GM19035 (cell line): Measurements from ENCODE around the gene DGLUCY.
"Not testable (repeated sequence)": the region's sequence is repeated elsewhere in the genome, so short reads cannot be mapped to it uniquely, and the experiment has no call there.

Experiments
- ATAC-seq: cut with Tn5 transposase; IDR thresholded peaks from one replicate; pipeline ENCODE4 v1.9.1; 2021; ENCODE audit not compliant: unreplicated experiment

The DGLUCY gene

DNA sequence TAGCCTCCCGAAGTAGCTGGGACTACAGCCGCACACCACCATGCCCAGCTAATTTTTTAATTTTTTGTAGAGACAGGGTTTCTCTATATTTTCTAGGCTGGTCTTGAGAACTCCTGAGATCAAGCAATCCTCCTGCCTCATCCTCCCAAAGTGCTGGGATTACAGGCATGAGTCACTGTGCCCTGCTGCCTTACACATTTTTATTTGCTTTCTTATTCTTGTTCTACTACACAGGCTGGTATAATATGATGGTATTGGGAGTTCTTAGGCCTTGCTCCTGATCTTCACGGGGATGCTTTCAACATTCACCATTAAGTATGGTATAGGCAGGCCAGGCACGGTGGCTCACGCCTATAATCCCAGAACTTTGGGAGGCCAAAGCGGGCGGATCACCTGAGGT, 21.2 kb downstream of the DGLUCY start:
- ATAC-seq = no peak

DNA sequence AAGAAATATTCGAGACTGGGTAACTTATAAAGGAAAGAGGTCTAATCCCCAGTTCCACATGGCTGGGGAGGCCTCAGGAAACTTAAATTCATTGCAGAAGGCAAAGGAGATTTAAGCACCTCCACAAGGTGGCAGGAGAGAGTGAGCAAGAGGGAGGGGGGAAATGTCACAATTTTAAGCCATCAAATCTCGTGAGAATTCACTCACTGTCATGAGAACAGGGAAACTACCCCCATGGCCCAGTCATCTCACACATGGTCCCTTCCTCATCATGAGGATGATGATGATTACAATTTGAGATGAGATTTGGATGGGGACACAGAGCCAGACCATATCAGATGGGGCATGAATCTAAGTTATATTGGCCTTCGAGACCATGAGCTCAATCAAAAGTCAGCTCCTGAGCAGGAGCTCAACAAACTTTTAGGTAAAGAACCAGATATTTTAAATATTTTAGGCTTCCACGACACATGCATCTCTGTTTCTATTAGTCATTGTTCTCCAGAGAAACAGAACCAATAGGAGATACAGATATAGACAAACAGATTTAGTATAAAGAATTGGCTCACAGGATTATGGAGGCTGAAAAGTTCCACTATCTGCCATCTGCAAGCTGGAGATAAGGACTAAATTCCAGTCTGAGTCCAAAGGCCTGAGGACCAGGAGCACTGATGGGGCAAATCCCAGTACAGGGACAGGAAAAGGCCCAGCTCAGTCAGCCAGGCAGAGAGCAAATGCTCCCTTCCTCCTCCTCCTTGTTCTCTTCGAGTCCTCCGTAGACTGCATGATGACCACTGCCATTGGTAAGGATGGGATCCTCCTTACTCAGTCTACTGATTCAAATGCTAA, 24.9 kb downstream of the DGLUCY start:
- ATAC-seq = no peak

DNA sequence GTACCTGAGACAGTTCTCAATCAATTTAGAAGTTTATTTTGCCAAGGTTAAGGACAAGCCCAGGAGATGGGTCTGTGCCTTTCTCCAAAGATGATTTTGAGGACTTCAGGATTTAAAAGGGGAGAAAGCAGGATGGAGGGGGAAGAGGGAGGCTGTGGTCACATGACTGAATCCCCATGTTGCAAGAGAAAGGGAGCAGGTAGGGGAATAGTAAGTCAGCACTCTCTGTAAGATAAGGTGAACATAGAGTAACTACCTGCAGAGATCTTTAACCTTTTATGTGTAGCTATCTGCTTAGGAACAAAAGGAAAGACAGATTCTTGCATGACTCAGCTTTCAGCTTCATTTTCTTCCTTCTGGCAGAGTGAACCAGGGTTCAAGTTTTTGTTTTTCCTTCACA, 25.9 kb downstream of the DGLUCY start:
- ATAC-seq = no peak

DNA sequence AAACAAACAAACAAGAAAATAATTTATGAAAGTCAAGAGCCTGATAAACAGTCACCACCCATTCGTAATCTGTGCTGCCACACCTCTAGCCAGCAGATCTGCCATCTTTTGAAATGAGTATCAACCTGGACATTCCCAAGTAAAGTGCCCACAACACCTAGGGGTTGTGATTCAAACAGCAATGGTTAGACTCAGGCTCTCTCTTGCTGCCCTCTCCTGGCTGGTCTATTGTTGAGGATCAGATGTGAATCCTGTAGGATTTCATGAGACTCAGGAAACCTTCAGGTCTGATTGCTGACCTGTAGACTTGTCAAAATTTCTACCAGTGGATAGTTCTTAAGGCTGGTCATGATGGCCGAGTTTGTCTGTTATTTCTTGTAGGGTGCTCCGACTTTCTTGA, 26.8 kb downstream of the DGLUCY start:
- no peak for ATAC-seq

DNA sequence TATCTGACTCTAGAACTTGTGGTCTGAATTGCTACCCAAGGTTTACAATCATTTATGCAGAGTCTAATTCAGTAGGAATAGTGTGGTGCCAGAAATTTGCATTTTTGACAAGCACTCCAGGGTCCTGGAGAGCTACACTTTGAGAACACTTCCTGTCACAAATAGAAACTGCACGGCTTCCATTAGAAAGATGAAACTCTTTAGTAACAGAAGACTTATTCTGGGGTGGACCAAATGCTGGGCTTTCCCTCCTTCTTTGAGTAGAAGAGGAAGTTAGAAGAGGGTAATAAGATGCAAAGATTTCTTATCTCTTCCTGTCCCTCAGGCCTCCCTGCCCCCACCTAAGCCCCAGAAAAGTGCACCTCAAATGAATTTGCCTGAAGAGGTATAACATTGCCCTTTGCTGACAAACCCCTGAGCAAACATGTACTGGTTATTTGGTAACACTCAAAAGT, 28.4 kb downstream of the DGLUCY start:
- ATAC-seq = peak; percentile 77

DNA sequence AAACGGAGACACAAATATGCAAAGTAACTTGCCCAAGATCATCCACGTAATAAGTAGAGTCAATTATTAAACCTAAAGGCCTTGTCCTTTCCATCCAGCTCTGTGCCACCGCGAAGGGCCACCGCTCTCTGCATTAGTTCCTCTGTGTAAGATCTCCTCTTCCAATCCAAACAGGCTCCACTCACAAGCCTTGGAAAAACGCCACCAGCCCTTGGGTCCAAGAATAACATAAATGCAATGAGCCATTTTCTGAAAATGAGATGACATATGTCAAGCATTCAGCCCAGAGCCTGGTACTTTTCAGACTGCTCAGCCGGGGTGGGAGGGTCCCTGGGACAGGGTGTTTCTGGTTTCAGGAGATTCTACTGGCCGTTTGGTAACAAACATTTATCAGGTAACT, 30.0 kb downstream of the DGLUCY start:
- ATAC-seq = no peak

DNA sequence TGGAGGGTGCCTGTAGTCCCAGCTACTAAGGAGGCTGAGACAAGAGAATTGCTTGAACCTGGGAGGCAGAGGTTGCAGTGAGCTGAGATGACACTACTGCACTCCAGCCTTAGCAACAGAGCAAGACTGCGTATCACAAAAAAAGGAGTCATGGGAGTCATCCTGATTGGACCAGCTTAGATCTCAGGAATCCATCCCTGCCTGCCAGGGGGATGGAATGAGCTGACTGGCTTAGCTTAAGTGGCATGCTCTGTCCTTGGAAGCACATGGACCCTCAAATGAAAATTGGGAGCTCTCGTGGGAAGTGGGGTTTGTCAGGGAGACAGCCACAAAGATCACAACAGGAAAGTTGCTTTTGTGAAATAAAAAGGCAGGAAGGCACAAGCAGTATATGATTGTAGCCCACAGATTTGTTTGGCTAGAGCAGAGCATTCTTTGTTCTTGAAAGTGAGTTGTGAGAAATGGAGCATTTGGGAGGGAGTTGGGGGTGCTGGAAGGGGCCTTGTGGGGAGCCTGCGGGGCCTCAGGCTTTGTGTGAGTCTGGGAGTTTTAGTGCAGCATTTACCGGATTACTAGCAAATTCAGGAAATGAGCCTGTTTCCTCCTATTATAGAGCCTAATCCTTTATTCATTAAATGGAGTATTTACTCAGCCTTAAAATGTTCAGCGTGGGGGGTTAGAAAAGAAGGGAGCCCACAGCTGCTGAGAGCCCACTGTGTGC, 30.7 kb downstream of the DGLUCY start:
- ATAC-seq = no peak

DNA sequence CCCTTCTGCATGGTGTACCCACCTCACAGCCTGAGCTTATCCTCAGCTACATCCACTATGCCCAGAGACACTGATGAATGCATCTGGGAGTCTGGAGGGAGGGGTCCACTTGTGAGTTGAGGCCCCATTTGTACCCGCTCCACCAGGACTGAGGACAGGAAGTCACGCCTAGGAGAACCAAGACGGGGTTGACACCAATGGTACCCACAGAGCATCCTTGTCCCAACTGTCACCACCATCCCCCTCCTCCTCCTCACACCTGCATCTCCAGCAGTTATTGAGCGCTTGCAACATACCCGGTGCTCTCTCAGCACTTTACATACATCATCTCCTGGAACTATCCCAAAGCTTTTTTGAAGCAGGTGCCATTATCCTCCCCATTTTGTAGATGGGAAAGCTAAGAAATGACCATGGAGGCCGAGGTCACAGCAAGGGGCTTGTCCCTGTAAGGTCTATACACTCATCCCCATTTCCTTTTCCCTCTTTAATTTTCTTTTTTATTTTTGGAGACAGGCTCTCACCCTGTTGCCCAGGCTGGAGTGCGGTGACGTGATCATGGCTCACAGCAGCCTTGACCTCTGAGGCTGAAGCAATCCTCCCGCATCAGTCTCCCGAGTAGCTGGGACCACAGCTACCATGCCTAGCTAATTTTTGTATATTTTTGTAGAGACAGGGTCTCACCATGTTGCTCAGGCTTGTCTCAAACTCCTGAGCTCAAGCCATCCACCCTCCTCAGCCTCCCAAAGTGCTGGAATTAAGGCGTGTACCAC, 31.7 kb downstream of the DGLUCY start:
- no peak for ATAC-seq

DNA sequence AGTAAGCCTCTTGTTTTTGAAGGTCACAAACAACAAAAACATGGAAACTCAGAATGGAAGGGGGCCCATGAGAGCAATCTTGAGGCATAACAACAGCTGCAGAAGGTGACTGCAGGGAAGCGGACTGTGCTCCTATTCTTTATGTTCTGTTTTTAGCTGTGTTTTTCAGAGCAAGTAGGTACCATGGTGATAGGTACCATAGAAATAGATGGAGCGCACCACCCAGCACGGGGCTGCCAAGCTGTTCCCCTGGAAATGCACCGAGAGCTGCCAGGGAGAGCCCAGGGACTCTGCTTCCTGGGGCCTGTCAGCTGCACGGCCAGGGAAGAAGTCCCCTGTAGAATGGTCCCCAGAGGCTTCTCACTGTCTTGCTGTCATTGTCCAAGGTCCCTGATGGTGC, 32.8 kb downstream of the DGLUCY start:
- no peak for ATAC-seq

DNA sequence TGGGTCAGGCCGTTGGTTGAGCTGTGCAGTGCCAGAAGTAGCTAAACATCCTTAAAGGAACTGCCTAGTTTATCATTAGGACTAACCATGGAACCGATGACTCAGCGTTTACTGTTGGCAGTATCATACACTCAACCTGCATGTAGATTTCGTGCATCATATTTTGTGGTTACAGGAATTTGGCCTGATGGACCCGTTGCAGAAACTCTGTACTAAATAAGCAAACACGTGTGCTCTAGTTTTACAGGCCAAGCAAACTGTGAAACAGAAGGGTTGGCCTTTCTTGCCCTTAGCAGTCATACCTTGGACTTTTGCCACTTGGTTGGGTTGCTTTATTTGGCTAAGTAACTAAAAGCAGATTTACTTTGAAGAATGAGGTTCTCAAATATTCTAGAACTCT, 35.6 kb downstream of the DGLUCY start:
- ATAC-seq = no peak

DNA sequence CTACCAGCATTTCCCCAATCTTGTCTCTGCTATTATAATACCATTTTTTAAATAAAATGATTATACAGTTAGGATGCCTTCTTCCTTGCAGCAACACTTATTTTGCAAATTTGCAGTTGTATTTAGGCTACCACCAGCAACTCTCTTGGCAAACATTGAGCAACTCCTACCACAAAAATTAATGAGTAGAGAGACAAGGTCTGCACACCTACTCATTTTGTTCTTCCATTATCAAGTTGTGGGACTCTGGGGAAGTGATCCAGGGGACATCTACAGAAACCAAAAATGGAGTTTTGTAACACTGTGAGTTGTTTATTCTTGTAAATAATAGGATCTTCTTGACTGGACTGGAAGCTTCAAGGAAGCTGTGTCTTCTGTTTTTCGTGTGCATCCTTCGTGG, 38.6 kb downstream of the DGLUCY start:
- ATAC-seq = no peak

DNA sequence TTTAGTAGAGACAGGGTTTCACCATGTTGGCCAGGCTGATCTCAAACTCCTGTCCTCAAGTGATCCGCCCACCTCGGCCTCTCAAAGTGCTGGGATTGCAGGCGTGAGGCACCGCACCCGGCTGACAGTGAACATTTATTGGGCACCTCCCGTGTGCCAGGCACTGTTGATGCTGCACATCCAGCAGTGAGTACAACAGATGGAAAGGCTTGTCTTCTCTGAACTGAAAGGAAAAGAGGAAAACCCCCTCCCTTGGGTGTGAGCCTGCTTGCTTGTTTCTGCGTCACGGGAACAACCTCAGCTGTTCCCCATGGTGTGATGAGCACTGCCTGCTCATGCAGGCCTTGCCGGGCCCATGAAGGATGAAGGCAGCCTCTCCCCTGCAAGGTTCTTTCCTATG, 39.5 kb downstream of the DGLUCY start:
- no peak for ATAC-seq

DNA sequence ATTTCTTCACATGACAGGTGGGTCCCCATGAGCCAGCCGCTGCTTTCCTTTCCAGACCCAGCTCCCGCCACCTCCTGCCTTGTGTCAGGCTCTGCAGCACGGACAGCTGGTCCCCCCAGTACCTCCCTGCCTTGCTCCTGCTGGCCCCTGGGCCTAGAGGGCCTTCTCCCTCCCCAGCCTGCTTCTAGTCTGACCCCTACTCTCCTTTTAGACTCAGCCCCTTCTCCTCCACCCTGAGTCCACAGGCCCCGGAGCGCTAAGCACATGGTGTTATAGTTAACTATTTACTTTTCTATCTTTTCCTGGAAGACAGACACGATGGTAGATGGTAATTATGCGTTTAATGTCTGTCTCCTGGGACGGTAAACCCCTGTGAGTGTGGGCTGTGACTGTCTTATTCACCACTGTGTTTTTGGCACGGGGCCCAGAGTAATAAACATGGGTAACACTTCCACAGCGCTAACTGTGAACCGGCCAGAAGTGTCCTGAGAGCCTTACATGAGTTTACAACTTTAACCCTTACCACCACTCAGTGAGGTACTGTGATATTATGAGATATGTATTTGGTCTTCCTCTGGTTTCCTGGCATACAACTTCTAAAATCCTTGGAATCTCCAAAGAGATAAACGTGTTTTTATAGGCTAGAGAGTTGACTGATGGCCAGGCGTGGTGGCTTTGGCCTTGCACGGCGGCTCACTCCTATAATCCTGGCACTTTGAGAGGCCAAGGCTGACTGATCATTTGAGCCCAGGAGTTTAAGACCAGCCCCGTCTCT, 41.2 kb downstream of the DGLUCY start:
- no peak for ATAC-seq

DNA sequence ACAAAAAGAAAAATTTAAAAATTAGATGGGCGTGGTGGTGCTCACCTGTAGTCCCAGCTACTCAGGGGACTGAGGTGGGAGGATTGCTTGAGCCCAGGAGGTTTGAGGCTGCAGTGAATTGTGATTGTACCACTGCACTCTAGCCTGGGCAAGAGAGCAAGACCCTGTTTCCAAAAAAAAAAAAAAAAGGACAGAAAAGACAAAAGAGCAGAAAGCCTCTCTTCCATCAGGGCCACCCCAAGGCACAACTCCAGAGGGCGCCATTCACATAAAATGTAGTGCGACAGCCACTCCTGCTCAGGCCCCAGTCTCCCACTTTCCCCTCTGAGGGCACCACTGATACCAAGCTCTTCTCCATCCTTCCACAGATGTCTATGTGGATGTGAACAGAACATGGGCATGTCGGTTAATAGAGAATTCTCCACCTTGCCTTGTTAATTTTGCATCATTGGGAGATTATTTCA, 41.8 kb downstream of the DGLUCY start:
- ATAC-seq = no peak

DNA sequence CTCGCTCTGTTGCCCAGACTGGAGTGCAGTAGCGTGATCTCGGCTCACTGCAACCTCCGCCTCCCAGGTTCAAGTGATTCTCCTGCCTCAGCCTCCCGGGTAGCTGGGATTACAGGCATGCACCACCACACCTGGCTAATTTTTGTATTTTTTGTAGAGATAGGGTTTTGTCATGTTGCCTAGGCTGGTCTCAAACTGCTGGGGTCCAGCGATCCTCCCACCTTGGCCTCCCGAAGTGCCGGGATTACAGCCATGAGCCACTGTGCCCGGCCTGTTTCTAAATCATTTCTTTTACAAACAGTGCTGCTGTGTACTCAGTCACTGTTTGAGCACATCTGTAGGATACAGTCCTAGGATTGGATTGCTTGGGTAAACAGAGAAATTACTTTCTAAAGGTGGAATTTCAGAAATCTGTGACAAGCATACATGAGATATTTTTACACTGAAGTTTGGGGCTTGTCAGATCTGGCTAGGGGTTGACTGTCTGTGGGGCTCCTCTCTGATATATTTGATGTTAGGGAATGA, 42.3 kb downstream of the DGLUCY start:
- ATAC-seq = not testable (repeated sequence)

DNA sequence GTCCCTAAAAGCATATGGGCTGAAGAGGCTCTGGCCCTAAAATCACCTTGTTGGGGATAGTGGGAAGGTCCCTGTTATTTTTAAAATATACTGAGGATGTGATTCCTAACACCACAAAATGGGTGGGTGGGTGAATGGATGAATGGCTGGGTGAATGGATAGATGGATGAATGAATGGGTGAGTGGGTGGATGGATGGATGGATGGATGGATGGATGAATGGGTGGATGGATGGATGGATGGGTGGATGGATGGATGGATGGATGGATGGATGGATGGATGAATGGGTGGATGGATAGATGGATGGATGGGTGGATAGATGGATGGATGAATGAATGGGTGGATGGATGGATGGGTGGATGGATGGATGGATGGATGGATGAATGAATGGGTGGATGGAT, 43.0 kb downstream of the DGLUCY start:
- not testable (repeated sequence) for ATAC-seq

DNA sequence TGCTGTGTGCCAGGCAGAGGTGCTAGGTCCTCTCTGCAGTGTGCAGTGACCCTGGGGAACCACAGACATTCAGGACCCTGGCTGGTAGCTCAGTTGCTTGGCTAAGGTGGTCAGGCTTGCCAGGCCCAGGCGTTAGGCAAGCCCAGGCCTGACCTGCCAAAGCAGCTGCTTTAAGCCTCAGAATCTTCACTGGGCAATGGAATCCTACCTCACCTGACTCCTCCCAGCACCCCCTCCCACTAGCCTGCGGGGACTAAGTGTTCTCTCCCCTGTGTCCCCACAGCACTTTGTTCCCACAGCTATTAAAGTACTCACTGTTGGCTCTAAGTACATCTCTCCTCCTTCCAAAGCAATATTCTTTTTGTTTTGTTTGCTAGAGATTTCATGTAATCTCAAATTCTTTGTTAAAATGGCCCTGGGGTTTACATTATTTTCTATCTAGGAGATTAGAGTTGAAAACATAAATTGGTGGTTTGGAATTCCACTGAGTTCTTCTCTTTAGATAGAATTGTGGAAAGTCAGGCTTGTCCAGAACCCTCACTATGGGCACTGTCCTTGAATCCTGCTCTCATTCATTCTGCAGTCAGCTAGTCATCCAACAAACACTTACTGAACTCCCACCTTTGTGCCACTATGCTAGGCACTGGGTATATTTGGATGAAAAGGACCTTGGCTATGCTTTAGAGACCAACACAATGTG, 44.4 kb downstream of the DGLUCY start:
- no peak for ATAC-seq

DNA sequence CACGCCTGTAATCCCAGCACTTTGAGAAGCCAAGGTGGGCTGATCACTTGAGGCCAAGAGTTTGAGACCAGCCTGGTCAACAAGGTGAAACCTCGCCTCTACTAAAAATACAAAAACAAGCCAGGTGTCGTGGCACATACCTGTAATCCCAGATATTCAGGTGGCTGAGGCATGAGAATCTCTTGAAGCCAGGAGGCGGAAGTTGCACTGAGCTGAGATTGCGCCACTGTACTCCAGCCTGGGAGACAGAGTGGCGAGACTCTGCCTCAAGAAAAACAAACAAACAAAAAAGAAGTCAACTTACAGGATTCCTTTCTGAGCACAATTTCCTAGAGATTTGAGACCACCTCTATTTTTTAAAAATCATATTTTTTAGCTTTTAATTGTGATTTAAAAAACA, 45.3 kb downstream of the DGLUCY start:
- no peak for ATAC-seq

DNA sequence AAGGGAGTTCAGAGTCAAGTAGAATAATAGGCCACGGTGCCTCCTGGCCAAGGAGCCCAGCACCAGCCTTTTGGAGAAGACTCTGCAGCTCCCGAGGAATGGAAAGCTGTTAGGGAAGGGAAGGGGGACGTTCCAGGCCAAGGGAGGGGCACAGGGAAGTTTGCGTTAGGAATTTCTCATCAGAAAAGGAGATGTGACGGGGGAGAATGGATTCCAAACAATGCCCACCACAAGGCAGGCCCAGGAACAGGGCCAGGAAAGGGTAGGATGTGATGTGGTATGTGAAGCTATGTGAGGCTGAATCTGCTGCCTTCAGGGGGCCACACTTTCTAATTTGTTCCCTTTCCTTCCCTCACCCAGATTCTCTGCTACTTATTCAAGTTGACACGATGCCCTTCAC, 46.0 kb downstream of the DGLUCY start:
- ATAC-seq = no peak

DNA sequence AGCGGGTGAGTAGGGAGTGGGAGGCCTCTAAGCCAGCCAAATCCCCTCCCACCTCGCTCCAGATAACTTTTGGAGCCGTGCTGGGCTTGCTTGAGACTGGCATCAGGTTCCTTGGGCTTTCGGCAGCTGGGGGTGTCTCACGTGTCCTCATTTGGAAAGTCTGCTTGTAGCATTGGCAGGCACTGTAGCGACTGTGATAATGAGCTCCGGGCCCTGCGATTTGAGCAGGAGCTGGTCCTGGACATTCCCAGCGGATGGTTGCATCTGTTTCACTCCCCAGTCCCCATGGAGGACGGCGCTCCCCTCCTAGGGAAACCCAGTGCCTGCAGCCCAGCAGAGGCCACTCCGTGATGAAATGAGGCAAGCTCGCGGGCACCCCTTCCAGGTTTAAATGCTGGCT, 49.4 kb downstream of the DGLUCY start:
- no peak for ATAC-seq
